HG03439 (cell line): Measurements from ENCODE around the gene CDH16.
"Not testable (repeated sequence)": the region's sequence is repeated elsewhere in the genome, so short reads cannot be mapped to it uniquely, and the experiment has no call there.

ENCODE experiments used
- ATAC-seq: cut with Tn5 transposase; IDR thresholded peaks from one replicate; pipeline ENCODE4 v1.9.1; 2021; ENCODE audit warnings: mild to moderate bottlenecking, moderate library complexity; ENCODE audit not compliant: unreplicated experiment

The CDH16 gene

GRCh38 chr16:66918803-66919568, at the start of gene CDH16:
Gene CDH16 (minus strand): TSS chr16:66918885. CDS start chr16:66918065, 820 bp downstream.
- no peak for ATAC-seq

GRCh38 chr16:66964049-66964448, 45.4 kb upstream of the CDH16 start:
- ATAC-seq, result no peak

- ATAC-seq, result no peak
Measured at GRCh38 chr16:66961914-66962313, 43.2 kb upstream of the CDH16 start.

GRCh38 chr16:66961065-66961744, 42.5 kb upstream of the CDH16 start, which contains the start of gene CES3:
Gene CES3 (plus strand): TSS chr16:66961266. CDS start chr16:66961308, 42 bp downstream.
- ATAC-seq, result peak; percentile 75

- no peak for ATAC-seq
Measured at GRCh38 chr16:66960270-66960669, 41.6 kb upstream of the CDH16 start.

GRCh38 chr16:66959704-66960161, 41.0 kb upstream of the CDH16 start:
- ATAC-seq, result no peak

- ATAC-seq, result no peak
Measured at GRCh38 chr16:66958857-66959703, 40.4 kb upstream of the CDH16 start.

- ATAC-seq, result not testable (repeated sequence)
Measured at GRCh38 chr16:66956154-66956457, 37.4 kb upstream of the CDH16 start.

GRCh38 chr16:66955363-66956153, 36.9 kb upstream of the CDH16 start:
- not testable (repeated sequence) for ATAC-seq

GRCh38 chr16:66954097-66954659, 35.5 kb upstream of the CDH16 start:
- ATAC-seq, result no peak

GRCh38 chr16:66953462-66954096, 34.9 kb upstream of the CDH16 start:
- ATAC-seq, result no peak

GRCh38 chr16:66952430-66953110, 33.9 kb upstream of the CDH16 start:
- no peak for ATAC-seq

- no peak for ATAC-seq
Measured at GRCh38 chr16:66950971-66951790, 32.5 kb upstream of the CDH16 start.

- no peak for ATAC-seq
Measured at GRCh38 chr16:66950437-66950836, 31.8 kb upstream of the CDH16 start.

GRCh38 chr16:66949472-66949871, 30.8 kb upstream of the CDH16 start:
- no peak for ATAC-seq

GRCh38 chr16:66948837-66949225, 30.1 kb upstream of the CDH16 start:
- ATAC-seq, result no peak

- no peak for ATAC-seq
Measured at GRCh38 chr16:66948134-66948836, 29.6 kb upstream of the CDH16 start.
